DMS 273 treated with DMSO at 0.1 percent for 48 hours (cell line): ENCODE measurements around the gene FNDC1.

Experiments used
- DNase-seq: peaks from one replicate; lab custom pipeline; 2025; lab: John Stamatoyannopoulos, UW

Gene FNDC1

DNA sequence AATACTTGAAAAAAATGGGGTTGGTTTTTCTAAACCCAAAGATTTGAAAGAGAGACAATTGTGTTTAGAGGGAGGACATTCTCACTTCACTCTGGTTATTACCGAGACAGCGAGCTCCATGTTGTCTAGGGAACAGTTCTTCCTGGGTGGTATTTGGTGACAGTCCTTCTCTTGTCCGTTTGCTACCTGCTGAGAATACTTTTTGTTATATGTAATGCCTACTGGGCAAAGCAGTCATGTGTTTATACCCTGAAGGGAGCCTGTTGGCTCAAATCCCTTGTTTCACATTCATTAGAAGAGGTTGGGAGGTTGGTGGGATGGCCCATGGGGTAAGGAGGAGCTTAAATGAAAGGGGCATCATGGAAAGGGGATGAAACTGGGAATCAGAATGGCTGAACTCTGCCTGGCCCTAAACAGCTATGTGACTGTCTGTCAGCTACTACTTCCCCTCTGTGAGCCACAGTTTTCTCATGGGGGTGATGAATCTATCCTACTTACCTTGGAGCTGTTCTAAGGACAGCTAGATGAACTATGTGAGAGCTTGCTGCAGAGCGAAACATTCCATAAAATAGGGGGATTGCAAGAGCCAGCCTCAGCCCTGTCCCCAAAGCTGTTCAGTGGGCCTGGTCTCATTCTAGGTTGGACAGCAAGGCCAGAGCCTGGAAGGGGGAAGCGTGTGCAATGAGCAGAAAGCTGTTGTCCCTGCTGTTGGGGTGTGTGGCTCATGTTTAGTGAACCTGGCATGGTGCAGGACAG lies 43.5 kb downstream of the FNDC1 start:
- no peak for DNase-seq

DNA sequence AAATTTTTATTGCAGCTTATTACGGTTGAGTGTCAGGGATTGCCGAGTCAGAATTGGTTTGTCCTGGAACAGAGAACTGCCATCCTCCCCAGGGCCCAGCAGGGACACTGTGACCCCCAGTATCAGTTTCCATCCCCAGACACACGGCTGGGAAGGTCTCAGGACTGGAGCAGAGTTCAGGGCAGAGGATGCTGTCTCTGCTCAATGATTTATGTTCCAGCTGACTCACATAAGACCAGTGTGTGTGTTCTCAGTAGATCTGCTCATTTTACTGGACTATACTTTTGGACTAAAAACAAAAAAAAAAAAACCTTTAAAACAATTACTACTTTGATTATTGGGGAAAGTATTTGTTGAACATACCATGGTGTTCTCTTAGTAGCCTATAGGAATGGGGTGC lies 44.2 kb downstream of the FNDC1 start:
- no peak for DNase-seq

DNA sequence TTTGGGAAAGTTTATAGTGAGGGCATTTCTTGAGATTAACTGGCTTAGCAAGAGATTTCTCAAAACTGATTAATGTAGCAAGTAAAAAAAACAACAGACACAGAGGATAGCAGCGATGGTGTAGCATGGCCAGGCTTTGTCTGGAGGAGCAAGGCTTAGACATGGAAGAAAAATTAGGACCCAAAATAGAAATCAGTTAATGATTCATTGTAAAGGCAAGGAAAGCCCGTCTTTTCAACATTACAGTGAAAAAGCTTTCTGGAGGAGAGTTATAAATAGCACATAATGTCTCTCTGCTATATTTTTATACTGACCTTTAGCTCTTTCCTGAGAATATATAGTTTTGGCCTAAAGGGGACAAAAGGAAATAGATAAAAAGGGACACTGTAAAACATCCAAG lies 45.1 kb downstream of the FNDC1 start:
- DNase-seq: no peak

DNA sequence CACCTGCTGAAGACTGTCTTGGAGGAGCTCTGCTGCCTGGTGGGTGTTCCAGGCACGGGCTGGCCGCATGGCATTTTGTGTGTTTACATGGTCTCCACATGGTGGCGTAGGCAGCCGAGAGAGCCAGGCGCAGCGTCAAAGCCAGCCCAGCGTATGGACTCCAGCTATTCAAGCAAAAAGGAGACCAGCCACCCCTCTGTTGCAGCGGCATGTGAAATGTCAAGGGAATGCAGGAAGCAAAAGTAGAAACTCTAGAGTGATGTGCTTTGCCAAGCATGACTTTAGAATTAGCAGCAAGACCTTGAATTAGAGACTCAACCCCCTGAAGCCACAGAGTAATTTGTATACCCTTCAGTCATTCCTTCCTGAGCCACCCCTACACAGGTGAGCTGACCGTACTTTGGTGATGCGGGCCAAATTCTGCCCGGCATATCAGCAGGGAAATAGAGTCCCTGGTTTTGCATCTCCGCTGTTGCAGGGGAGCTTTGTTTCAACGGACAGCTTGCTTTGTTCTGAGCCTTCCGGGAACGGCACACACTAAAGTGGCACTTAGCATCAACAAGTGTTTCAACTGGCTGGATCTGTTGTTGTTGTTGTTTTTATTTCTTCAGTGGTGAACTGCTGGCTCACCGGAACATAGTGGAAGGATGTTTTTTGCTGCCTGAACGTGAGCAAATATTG lies 48.5 kb downstream of the FNDC1 start:
- DNase-seq: no peak

DNA sequence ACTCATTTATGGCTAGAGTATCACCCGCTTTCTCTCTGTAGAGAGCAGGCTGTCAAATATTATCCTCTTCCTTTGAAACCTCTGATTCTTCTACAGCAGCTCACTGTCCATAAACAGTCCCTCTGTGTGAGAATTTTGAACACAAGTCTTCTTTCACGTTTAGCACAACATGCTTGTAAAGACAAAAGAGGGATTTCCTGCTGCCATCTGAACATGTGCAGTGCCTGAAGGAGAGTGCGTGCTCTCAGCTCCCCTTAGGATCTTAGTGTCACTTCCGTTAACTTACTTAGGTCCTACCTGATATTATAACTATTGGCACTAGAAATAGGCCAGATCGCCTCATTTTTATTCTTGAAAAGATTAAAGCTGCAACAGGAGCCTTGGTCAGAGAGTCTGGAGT lies 50.9 kb downstream of the FNDC1 start:
- no peak for DNase-seq

DNA sequence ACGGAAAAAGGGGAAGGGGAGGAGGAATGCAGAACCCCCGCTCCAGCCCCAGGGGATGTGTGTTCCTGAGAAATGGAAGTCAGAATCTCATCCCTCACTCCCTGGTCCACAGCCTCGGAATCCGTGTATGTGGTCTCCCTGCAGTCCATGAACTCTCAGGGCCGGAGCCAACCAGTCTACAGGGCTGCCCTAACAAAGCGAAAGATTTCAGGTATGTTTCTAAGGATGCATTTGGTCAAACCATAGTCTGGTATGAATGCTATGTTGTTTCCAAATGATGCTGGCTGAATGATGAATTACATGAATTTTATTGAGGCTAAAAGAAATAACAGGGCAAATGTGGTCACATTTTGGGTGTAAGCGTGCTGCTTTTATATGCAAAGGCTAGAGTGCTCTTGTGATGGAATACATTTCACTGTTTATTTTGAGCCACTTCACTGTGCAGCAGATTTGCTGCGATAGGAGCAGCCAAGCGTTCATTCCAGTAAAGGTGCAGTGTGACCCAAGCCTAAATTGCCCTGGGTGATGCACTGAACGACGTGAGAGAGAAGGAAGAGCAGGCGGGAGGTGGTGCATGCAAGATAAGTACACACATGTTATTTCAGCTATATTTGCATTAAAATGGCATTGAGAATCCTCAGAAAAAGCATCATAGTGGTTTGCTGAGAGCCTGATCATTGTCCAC lies 52.4 kb downstream of the FNDC1 start:
- no peak for DNase-seq

DNA sequence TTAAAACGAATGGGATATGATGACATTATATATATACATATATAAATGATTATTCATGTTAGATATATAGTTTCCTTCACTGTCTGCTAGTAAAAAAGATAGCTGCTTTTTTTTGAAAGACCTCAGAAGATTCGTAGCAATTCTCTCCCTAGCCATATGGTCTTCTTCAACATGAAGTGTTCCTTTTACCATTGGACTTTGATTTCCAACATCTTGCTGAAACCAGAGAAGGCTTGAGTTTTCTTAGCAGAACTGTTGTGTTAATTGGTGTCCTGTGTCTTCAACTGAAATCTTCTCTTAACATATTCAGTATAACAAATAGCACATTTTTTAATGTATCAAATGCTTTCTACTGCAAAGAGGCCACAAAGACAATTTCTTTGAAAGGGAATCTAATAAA lies 55.3 kb downstream of the FNDC1 start:
- no peak for DNase-seq

DNA sequence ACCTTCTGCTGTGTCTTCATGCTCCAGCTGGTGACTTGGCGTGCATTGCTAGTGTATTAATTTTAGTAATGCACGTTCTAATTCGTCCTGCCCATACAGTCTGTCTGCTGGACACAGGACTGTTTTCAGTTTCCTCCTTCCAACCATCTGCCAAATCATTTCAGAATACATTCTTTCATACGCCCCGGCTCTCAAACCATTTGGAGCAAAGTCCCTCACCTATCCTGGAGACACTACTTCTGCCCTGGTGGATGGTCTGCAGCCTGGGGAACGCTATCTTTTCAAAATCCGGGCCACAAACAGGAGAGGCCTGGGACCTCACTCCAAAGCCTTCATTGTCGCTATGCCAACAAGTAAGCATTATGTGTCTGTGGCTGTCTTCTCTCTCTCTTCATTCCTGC lies 60.5 kb downstream of the FNDC1 start:
- peak; percentile 74 for DNase-seq

DNA sequence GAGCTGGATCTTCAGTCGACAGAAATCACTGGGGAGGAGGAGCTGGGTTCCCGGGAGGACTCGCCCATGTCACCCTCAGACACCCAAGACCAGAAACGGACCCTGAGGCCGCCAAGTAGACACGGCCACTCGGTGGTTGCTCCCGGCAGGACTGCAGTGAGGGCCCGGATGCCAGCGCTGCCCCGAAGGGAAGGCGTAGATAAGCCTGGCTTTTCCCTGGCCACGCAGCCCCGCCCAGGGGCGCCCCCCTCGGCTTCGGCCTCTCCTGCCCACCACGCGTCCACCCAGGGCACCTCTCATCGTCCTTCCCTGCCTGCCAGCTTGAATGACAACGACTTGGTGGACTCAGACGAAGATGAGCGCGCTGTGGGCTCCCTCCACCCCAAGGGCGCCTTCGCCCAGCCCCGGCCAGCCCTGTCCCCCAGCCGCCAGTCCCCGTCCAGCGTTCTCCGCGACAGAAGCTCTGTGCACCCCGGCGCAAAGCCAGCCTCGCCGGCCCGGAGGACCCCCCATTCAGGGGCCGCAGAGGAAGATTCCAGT lies 63.0 kb downstream of the FNDC1 start:
- no peak for DNase-seq

DNA sequence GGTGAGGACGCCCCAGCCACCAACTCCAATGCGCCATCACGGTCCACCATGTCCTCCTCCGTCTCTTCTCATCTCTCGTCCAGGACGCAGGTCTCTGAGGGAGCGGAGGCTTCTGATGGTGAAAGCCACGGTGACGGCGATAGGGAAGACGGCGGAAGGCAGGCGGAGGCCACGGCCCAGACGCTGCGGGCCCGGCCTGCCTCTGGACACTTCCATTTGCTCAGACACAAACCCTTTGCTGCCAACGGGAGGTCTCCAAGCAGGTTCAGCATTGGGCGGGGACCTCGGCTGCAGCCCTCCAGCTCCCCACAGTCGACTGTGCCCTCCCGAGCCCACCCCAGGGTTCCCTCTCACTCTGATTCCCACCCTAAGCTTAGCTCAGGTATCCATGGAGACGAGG lies 63.6 kb downstream of the FNDC1 start:
- no peak for DNase-seq

DNA sequence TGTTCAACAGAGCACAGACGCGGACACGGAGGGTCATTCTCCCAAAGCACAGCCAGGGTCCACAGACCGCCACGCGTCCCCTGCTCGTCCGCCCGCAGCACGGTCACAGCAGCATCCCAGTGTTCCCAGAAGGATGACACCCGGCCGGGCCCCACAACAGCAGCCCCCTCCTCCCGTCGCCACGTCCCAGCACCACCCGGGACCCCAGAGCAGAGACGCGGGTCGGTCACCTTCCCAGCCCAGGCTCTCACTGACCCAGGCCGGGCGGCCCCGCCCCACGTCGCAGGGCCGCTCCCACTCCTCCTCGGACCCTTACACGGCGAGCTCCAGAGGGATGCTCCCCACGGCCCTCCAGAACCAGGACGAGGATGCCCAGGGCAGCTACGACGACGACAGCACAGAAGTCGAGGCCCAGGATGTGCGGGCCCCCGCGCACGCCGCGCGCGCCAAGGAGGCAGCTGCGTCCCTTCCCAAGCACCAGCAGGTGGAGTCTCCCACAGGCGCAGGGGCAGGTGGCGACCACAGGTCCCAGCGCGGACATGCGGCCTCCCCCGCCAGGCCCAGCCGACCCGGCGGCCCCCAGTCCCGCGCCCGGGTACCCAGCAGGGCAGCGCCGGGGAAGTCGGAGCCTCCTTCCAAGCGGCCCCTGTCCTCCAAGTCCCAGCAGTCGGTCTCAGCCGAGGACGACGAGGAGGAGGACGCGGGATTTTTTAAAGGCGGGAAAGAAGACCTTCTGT lies 64.3 kb downstream of the FNDC1 start:
- DNase-seq: no peak

DNA sequence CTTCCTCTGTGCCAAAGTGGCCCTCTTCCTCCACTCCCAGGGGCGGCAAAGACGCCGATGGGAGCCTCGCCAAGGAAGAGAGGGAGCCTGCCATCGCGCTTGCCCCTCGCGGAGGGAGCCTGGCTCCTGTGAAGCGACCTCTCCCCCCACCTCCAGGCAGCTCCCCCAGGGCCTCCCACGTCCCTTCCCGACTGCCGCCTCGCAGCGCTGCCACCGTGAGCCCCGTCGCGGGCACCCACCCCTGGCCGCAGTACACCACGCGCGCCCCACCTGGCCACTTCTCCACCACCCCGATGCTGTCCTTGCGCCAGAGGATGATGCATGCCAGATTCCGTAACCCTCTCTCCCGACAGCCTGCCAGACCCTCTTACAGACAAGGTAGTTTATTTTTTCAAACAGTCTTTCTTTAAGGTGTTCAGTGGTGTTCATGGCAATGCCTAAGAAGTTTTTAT lies 64.9 kb downstream of the FNDC1 start:
- DNase-seq: no peak

DNA sequence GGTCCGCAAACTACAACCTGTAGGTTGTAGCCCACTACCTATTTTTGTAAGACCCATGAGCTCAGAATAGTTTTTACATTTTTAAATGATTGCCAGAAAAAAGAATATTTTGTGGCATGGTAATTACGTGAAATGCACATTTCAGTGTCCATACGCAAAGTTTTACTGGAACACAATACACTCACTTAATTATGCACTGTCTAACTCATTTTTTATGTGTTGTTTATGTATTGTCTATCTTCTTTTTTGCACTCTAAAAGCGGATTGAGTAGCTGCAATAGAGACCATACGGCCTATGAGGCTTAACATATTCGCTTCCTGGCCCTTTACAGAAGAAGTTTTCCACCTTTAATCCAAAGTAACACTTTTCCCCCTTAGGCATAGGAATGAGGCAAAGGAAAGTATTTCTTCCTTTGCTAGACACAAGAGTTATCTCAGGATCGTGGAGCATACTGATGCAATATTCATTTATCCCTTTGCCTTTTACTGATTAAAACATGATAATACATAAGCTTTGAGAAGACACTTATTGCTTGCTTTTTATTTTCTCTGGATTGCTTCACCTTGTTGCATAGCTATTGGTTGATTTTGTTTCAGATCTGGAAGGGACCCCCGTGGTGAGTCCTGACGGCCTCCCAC lies 69.8 kb downstream of the FNDC1 start:
- DNase-seq: no peak

DNA sequence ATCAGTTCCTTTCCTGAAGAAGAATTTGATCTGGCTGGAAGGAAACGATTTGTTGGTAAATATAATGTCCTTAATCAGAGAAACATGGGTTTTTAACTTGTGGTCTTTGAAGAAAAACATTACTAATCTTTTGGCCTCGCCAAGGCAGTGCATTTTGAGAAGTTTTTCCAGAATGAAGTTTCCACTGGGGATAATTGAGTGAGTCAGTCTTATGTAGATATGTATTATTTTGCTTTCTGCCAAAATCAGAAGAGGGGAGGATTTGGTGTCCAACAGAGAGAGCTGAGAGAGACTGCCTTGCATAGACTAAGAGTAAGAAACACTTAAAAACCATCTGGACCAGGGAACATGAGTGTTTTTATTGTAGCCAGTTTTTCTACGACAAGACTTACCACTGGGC lies 79.9 kb downstream of the FNDC1 start:
- no peak for DNase-seq

DNA sequence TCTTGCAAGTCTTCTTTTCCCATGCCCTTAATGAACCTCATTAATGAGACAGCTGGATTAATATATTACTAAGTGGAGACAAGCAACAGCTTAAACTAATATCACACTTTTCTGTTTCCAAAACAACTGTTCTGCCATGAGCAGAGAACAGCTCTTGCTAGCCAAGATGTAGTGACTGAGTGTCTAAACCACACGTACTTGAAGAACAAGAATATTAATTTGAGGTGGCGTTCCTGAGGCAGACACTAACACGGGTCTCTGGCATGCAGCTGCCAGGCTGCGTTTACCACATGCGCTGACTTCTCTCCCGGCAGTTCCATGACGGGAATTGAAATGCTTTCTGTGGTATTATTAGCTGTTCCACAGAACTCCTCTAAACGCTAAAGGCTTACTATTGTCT lies 80.6 kb downstream of the FNDC1 start:
- DNase-seq: no peak

DNA sequence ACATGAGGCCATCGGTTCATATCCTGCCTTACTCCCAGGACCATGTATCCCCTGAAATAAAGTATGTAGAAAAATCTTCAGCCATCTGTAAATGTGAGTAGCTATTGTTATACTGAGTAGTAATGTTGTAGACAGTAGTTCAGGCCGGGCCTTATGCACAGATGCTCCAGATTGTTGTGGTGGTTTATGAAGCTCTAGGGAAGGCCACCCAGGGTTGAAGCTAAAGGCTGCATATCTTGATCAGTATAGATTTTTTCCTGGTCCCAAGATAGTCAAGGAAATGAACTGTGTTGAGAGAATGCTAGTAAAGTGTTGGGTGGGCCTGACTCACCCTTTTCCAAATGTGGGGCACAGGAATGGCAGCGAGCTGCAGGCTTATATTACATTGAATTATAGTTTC lies 81.4 kb downstream of the FNDC1 start:
- no peak for DNase-seq

DNA sequence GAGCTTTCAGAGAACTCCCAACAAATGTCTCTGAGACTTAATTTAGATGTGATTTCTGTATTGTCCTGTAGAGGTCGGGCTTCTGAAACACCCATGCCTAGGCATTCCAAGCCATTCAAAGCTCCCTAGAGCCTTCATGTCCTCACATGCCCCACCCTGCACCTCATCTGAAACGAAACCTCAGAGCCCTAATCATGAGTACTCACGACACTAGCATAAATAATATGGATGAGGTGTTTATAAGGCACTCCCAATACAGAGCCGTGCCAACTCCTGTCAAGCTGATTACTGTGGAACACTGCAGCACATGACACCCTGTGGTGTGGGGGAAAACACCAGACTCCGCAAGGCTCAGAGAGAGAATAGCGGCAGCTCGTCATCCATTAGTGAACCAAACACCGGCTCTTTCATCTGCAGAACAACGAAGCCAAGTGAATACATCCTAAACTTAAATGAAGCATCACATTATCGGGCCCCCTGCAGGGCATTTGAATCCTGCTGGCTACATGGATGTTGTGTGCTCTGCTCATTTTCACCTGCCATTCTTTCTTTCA lies 83.8 kb downstream of the FNDC1 start:
- peak; percentile 41 for DNase-seq

DNA sequence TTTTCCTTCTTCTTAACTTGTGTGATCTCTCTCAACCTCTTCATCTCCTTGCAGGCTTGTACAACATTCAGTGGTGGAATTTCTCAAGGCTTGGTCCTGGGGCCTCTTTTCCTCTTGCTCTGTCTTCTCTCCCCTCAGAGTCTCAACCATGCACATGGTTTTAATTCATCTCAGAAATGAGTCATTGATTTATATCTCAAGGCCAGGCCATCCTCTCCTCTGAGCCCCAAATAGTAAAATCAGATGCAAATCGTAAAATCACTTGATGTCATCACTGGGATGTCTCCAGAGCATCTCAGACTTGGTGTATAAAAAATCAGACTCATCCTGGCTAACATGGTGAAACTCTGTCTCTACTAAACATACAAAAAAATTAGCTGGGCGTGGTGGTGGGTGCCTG lies 85.0 kb downstream of the FNDC1 start:
- no peak for DNase-seq

DNA sequence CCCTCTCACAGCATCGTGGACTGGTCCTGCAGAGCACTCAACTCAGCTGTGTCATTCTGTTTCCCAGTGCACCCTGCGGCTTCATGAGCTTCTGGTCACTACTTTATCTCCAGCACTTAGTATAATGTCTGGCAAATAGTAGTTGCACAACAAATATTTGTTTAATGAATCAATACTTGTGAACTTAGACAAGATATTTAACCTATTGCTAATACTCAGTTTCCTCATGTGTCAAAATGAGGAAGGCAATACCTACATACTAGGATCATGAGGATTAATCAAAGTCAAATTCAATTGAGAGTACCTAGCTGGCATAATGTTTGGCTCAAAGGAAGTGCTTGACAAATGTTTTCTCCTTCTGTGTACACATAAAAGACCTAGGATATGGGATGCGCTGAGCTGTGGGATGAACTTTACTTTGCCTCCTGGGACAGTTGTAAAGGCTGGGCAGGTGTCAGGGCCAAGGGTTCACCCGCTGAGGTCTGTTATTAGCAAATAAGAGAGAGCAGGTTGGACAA lies 86.3 kb downstream of the FNDC1 start:
- DNase-seq: no peak

DNA sequence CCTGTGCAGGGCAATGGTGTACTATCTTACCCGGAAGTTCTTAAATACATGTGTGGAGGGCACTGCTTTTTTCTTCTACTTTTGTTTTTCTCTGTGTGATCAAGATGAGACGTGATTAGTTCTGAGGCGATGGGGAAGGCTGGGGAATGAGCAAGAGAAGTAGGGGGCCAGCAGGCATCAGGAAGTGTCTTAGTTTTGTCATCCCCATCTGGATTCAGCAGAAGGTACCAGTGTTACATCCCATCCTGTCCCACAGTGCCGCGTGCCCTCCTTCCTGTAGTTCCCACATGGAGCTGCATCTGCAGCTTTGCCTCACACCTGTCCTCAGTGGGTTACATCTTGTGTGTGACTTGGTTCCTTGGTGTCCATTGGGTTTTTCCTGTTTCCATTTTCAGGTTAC lies 86.9 kb downstream of the FNDC1 start:
- no peak for DNase-seq

DNA sequence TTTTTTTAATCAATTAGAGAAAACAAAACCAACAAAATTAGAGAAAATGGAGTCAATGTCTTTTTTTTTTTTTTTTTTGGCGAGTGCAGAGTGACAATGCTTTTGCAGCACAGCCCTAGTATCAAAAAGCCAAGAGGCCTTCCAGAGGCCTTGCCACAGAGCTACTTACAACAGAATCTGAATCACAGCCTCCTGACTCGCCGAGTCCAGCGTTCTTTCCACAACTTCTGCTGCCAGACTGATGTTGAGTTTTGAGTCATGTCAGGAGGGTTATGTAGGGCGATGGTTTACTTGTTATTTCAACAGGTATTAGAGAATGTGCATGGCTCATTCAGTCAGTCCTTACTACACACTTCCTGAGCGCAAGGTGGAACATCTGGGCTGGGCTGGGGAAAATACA lies 88.6 kb downstream of the FNDC1 start:
- DNase-seq: no peak
